ENCODE measurements around the gene CCR5AS.

Gene CCR5AS

GRCh38 chr3:46375218-46375617 is 31.6 kb downstream of the CCR5AS start:
- DNase-seq = no peak

- DNase-seq = no peak
These were observed 32.1 kb downstream of the CCR5AS start for GRCh38 chr3:46374755-46375154.

- DNase-seq = peak; percentile 10
These were observed 34.1 kb downstream of the CCR5AS start for GRCh38 chr3:46372492-46373359.

GRCh38 chr3:46371519-46372340 is 35.1 kb downstream of the CCR5AS start:
- DNase-seq = no peak

GRCh38 chr3:46370839-46371518 is 35.9 kb downstream of the CCR5AS start, which contains the start of gene CCR5:
Gene CCR5 (plus strand): TSS chr3:46370946. CDS start chr3:46372903, 1,957 bp downstream.
- DNase-seq = no peak

GRCh38 chr3:46369675-46370132 is 37.2 kb downstream of the CCR5AS start:
- DNase-seq = no peak

GRCh38 chr3:46369151-46369550 is 37.7 kb downstream of the CCR5AS start:
- no peak for DNase-seq

- DNase-seq = no peak
These were observed 38.3 kb downstream of the CCR5AS start for GRCh38 chr3:46368569-46368968.

- no peak for DNase-seq
These were observed 39.1 kb downstream of the CCR5AS start for GRCh38 chr3:46367811-46368210.

- DNase-seq = no peak
These were observed 40.9 kb downstream of the CCR5AS start for GRCh38 chr3:46365737-46366524.

GRCh38 chr3:46365041-46365440 is 41.8 kb downstream of the CCR5AS start:
- DNase-seq = no peak

GRCh38 chr3:46361408-46362283 is 45.2 kb downstream of the CCR5AS start:
- no peak for DNase-seq

- DNase-seq = no peak
These were observed 46.0 kb downstream of the CCR5AS start for GRCh38 chr3:46360907-46361306.

GRCh38 chr3:46359733-46360493 is 47.0 kb downstream of the CCR5AS start:
- DNase-seq = peak; percentile 78

GRCh38 chr3:46358466-46358865 is 48.4 kb downstream of the CCR5AS start:
- no peak for DNase-seq

GRCh38 chr3:46356909-46357308 is 50.0 kb downstream of the CCR5AS start:
- peak; percentile 40 for DNase-seq

- DNase-seq = no peak
These were observed 50.6 kb downstream of the CCR5AS start for GRCh38 chr3:46356276-46356675.

- no peak for DNase-seq
These were observed 51.9 kb downstream of the CCR5AS start for GRCh38 chr3:46354984-46355383.

GRCh38 chr3:46354478-46354877 is 52.4 kb downstream of the CCR5AS start:
- DNase-seq = no peak

- no peak for DNase-seq
These were observed 53.0 kb downstream of the CCR5AS start, which contains the start of gene CCR2 for GRCh38 chr3:46353647-46354410. Gene CCR2 (plus strand): TSS chr3:46354111. CDS start chr3:46357528, 3,417 bp downstream.
